Measurements from ENCODE around the gene NTNG2. TPM values are rescaled to one million over a fixed set of nuclear protein-coding genes. Genes with fewer than 3 reads are reported as not detected.

NTNG2 gene
- total and polyA plus RNA-seq, 7 donors = 0.01 to 1.3 (median 0.20) TPM

GRCh38 chr9:132175431-132175830 lies 13.6 kb downstream of the NTNG2 start:
- TF ChIP-seq CTCF (IDR thresholded peaks at IDR 0.05) = no peak
- intact Hi-C loops (cut with DNase I) = no loop called here
- WGBS, 3 donors = 41 to 46% (median 45%) methylated on average over 14 of the region's 14 CpGs

DNA sequence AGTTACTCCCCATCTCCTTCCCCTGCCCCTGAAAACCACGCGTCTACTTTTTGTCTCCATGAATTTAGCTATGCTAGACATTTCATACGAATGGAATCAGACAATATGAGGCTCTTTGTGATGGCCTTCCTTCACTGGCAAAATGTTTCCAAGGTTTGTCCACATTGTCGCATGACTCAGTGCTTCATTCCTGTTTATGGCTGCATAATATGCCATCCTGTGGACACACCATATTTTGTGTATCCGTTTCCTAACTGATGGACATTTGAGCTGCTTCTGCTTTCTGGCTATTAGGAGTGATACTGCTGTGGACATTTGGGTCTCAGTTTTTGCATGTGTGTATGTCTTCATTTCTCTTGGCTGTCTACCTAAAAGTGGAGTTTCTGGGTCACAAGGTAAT lies 14.5 kb downstream of the NTNG2 start:
- Histone ChIP-seq H3K27ac (no peak overlapping the region), H3K36me3 (ENCODE audit: insufficient read depth in 1 of 2, low read depth in 1 of 2) (no peaks in the 10 kb centered on the region), H3K9me3 (no peaks in the 10 kb centered on the region), H3K27me3 (ENCODE audit: insufficient read depth in 3 of 3, low read length in 2 of 3) (peaks cover 0 to 42% (median 9%) of the 10 kb centered on the region in 3 donors), H3K4me3 (no peak overlapping the region), H3K4me1 (no peaks in the 10 kb centered on the region)
- TF ChIP-seq CTCF (IDR thresholded peaks at IDR 0.05) = no peak
- 85 to 92% (median 91%) methylated on average over 5 of the region's 5 CpGs for WGBS, 3 donors
- intact Hi-C loops (cut with DNase I) = no loop called here
- DNase-seq = no peak
- ATAC-seq = no peak

More at GRCh38 chr9:132175431-132175830, 13.6 kb downstream of the NTNG2 start:
- Histone ChIP-seq H3K4me1 (no peaks in the 10 kb centered on the region), H3K36me3 (ENCODE audit: insufficient read depth in 1 of 2, low read depth in 1 of 2) (no peaks in the 10 kb centered on the region), H3K4me3 (no peak overlapping the region), H3K9me3 (no peaks in the 10 kb centered on the region), H3K27ac (no peak overlapping the region), H3K27me3 (ENCODE audit: insufficient read depth in 3 of 3, low read length in 2 of 3) (peaks cover 0 to 37% (median 14%) of the 10 kb centered on the region in 3 donors)
- ATAC-seq (no peak), DNase-seq (no peak)

GRCh38 chr9:132181796-132182313 lies 20.0 kb downstream of the NTNG2 start:
- H3K27ac ChIP-seq = no peak overlapping the region

GRCh38 chr9:132182314-132183091 lies 20.6 kb downstream of the NTNG2 start:
- Histone ChIP-seq H3K4me1 (no peaks in the 10 kb centered on the region), H3K4me3 (no peak overlapping the region), H3K27me3 (ENCODE audit: insufficient read depth in 3 of 3, low read length in 2 of 3) (peaks cover 0 to 79% (median 21%) of the 10 kb centered on the region in 3 donors), H3K36me3 (ENCODE audit: insufficient read depth in 1 of 2, low read depth in 1 of 2) (no peaks in the 10 kb centered on the region), H3K27ac (no peak overlapping the region), H3K9me3 (no peaks in the 10 kb centered on the region)
- no peak for DNase-seq
- TF ChIP-seq CTCF (IDR thresholded peaks at IDR 0.05) = no peak
- intact Hi-C loops (cut with DNase I) = no loop called here
- 20 to 25% (median 24%) methylated on average over 15 to 18 of the region's 18 CpGs for WGBS, 3 donors
- ATAC-seq = peak in 1 of 4 donors; percentile 25

More at GRCh38 chr9:132181796-132182313, 20.0 kb downstream of the NTNG2 start:
- ATAC-seq (peak in 1 of 4 donors; percentile 37), DNase-seq (no peak)
- H3K36me3 ChIP-seq (ENCODE audit: insufficient read depth in 1 of 2, low read depth in 1 of 2) = no peaks in the 10 kb centered on the region
- no peak overlapping the region for H3K4me3 ChIP-seq
- no peaks in the 10 kb centered on the region for H3K4me1 ChIP-seq
- intact Hi-C loops (cut with DNase I) = no loop called here
- peaks cover 0 to 78% (median 21%) of the 10 kb centered on the region in 3 donors for H3K27me3 ChIP-seq (ENCODE audit: insufficient read depth in 3 of 3, low read length in 2 of 3)
- no peaks in the 10 kb centered on the region for H3K9me3 ChIP-seq
- TF ChIP-seq CTCF (IDR thresholded peaks at IDR 0.05) = no peak
- 40 to 42% (median 41%) methylated on average over 19 of the region's 19 CpGs for WGBS, 3 donors

Measured in psoas muscle (tissue), 8 donors.